Smooth muscle cell (in vitro differentiated cells): ENCODE results near the gene TNKS2. TPM values are rescaled to one million over a fixed set of nuclear protein-coding genes. Genes with fewer than 3 reads are reported as not detected.

Experiments used
- DNase-seq: peaks from one replicate; lab custom pipeline; 2025; ENCODE audit not compliant: unreplicated experiment; lab: John Stamatoyannopoulos, UW
- H2AFZ ChIP-seq: fragments of 200-600 bp; sonication (generic); 2 replicates; pipeline ENCODE4 v1.6.0; 2016; ENCODE audit warnings: antibody characterized with exemption, low read depth, mild to moderate bottlenecking
- H3F3A ChIP-seq: fragments of 200-600 bp; sonication (generic); 2 replicates; pipeline ENCODE4 v1.6.0; 2017; ENCODE audit warnings: antibody characterized with exemption, low read depth
- H3K27ac ChIP-seq: fragments of 200-600 bp; sonication (generic); 2 replicates; pipeline ENCODE4 v1.5.1; 2016; ENCODE audit warnings: low read depth, mild to moderate bottlenecking
- H3K27me3 ChIP-seq: fragments of 200-600 bp; sonication (generic); 2 replicates; pipeline ENCODE4 v1.6.1; 2016; ENCODE audit warnings: low read depth, mild to moderate bottlenecking
- H3K36me3 ChIP-seq: fragments of 200-600 bp; sonication (generic); 2 replicates; pipeline ENCODE4 v1.5.1; 2016; ENCODE audit warnings: low read depth
- H3K4me1 ChIP-seq: fragments of 200-600 bp; sonication (generic); 2 replicates; pipeline ENCODE4 v1.5.1; 2016; ENCODE audit warnings: low read depth
- H3K4me2 ChIP-seq: fragments of 200-600 bp; sonication (generic); 2 replicates; pipeline ENCODE4 v1.6.0; 2016; ENCODE audit warnings: mild to moderate bottlenecking
- H3K4me3 ChIP-seq: fragments of 200-600 bp; sonication (generic); 2 replicates; pipeline ENCODE4 v1.5.1; 2016; ENCODE audit warnings: mild to moderate bottlenecking
- H3K79me2 ChIP-seq: fragments of 200-600 bp; sonication (generic); 2 replicates; pipeline ENCODE4 v1.6.0; 2016; ENCODE audit warnings: low read depth, mild to moderate bottlenecking
- H3K9ac ChIP-seq: fragments of 200-600 bp; sonication (generic); 2 replicates; pipeline ENCODE4 v1.6.0; 2016; ENCODE audit warnings: low read depth
- H3K9me3 ChIP-seq: fragments of 200-600 bp; sonication (generic); replicated peaks from 2 replicates; pipeline ENCODE4 v1.5.1; 2016; ENCODE audit warnings: low read depth
- H4K20me1 ChIP-seq: fragments of 200-600 bp; sonication (generic); 2 replicates; pipeline ENCODE4 v1.6.0; 2016; ENCODE audit warnings: low read depth
- WGBS: methylation state at CpG from one replicate; pipeline ENCODE4 v1.1.7; 2016; ENCODE audit warnings: low lambda C conversion rate; 5-methylcytosine and 5-hydroxymethylcytosine counted together
- polyA plus RNA-seq: library from polyadenylated mRNA; unstranded; fragments of >200 nt; fragmentation: Nextera tagmentation; extraction: Ambion mirVana; gene quantifications from 2 replicates; pipeline ENCODE4 v1.2.1, GENCODE V29; 2016
- total RNA-seq: library from RNA; depleted of rRNA; stranded (reverse); fragments of >200 nt; gene quantifications from 2 replicates; pipeline ENCODE4 v1.2.3, GENCODE V29; 2014
- TF ChIP-seq, protein P1 (sequence below): fragments of 200-600 bp; sonication (generic); IDR thresholded peaks from 2 replicates; pipeline ENCODE4 v1.5.1; 2017; ENCODE audit warnings: borderline replicate concordance, mild to moderate bottlenecking, antibody characterized with exemption; ENCODE audit not compliant: insufficient read depth, poor library complexity, severe bottlenecking

TNKS2 gene
- total and polyA plus RNA-seq, 2 experiments from 2014 or later: 12.1 to 45.6 TPM

DNA sequence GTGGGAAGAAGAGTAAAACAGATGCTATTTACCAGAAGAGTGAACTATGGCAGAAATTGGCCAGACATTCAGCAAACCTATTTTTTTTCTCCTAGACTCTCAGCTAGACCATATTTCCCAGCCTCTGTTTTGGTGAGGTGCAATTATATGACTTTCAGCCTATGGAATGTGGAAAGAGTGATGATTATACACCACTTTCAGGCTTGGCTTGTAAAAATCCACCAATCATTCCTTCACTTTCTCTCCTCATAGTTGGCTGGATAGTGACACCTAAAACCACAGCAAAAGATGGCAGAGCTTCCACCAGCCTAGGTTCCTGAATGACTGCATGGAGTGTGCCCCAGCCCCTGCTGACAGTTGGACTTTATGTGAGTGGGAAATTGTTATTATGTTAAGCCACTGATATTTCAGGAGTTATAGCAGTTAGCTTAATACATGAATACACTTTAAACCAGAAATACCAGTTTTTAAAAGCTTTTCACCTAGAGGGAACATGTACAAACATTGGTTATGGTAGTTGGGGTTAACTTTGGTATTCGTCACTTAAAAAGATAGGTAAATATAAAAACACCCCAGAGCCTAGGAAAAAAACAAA is 19.1 kb upstream of the TNKS2 start:
- H3F3A ChIP-seq: no peaks in the 10 kb centered on the region
- H3K27me3 ChIP-seq: peaks cover 17% of the 10 kb centered on the region
- 71% methylated on average over 1 of the region's 1 CpG for WGBS
- H3K9ac ChIP-seq: no peak overlapping the region
- H4K20me1 ChIP-seq: no peaks in the 10 kb centered on the region
- peak overlapping the region; percentile 63 for H3K27ac ChIP-seq
- no peaks in the 10 kb centered on the region for H3K79me2 ChIP-seq
- no peak overlapping the region for H2AFZ ChIP-seq
- TF ChIP-seq, protein P1, sequence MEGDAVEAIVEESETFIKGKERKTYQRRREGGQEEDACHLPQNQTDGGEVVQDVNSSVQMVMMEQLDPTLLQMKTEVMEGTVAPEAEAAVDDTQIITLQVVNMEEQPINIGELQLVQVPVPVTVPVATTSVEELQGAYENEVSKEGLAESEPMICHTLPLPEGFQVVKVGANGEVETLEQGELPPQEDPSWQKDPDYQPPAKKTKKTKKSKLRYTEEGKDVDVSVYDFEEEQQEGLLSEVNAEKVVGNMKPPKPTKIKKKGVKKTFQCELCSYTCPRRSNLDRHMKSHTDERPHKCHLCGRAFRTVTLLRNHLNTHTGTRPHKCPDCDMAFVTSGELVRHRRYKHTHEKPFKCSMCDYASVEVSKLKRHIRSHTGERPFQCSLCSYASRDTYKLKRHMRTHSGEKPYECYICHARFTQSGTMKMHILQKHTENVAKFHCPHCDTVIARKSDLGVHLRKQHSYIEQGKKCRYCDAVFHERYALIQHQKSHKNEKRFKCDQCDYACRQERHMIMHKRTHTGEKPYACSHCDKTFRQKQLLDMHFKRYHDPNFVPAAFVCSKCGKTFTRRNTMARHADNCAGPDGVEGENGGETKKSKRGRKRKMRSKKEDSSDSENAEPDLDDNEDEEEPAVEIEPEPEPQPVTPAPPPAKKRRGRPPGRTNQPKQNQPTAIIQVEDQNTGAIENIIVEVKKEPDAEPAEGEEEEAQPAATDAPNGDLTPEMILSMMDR: no peak
- peaks cover 10% of the 10 kb centered on the region for H3K4me1 ChIP-seq
- no peak for DNase-seq
- no peaks in the 10 kb centered on the region for H3K36me3 ChIP-seq
- peak overlapping the region; percentile 22 for H3K4me2 ChIP-seq
- no peak overlapping the region for H3K4me3 ChIP-seq
- no peaks in the 10 kb centered on the region for H3K9me3 ChIP-seq

GRCh38 chr10:91782539-91782938 is 15.7 kb upstream of the TNKS2 start:
- Histone ChIP-seq H3K9ac (no peak overlapping the region), H3F3A (no peaks in the 10 kb centered on the region), H3K4me1 (peaks cover 10% of the 10 kb centered on the region), H3K79me2 (no peaks in the 10 kb centered on the region), H3K9me3 (no peaks in the 10 kb centered on the region), H3K36me3 (no peaks in the 10 kb centered on the region), H3K4me3 (no peak overlapping the region), H4K20me1 (no peaks in the 10 kb centered on the region), H3K27ac (no peak overlapping the region), H3K4me2 (no peak overlapping the region), H3K27me3 (peaks cover 17% of the 10 kb centered on the region), H2AFZ (no peak overlapping the region)
- DNase-seq: no peak
- TF ChIP-seq, protein P1: no peak
- 100% methylated on average over 1 of the region's 1 CpG for WGBS

- Histone ChIP-seq H3K4me2 (no peak overlapping the region), H3K4me1 (no peaks in the 10 kb centered on the region), H3K4me3 (no peak overlapping the region), H3K27ac (no peak overlapping the region), H3K27me3 (peaks cover 13% of the 10 kb centered on the region), H3K36me3 (no peaks in the 10 kb centered on the region), H4K20me1 (no peaks in the 10 kb centered on the region), H3K79me2 (no peaks in the 10 kb centered on the region), H2AFZ (no peak overlapping the region), H3K9ac (no peak overlapping the region), H3K9me3 (no peaks in the 10 kb centered on the region), H3F3A (no peaks in the 10 kb centered on the region)
- no peak for DNase-seq
- TF ChIP-seq, protein P1: no peak
- 78% methylated on average over 1 of the region's 1 CpG for WGBS
Measured at GRCh38 chr10:91785830-91786229, 12.4 kb upstream of the TNKS2 start.

- Histone ChIP-seq H3F3A (no peaks in the 10 kb centered on the region), H3K9ac (no peak overlapping the region), H3K4me3 (no peak overlapping the region), H3K79me2 (no peaks in the 10 kb centered on the region), H2AFZ (no peak overlapping the region), H3K27me3 (peaks cover 6% of the 10 kb centered on the region), H3K36me3 (no peaks in the 10 kb centered on the region), H3K27ac (no peak overlapping the region), H3K4me2 (no peak overlapping the region), H3K9me3 (no peaks in the 10 kb centered on the region), H4K20me1 (no peaks in the 10 kb centered on the region), H3K4me1 (no peaks in the 10 kb centered on the region)
- TF ChIP-seq, protein P1: no peak
- no peak for DNase-seq
- 89% methylated on average over 2 of the region's 2 CpGs for WGBS
Measured at GRCh38 chr10:91787258-91787657, 11.0 kb upstream of the TNKS2 start.
